H54 (cell line): Measurements from ENCODE around the gene LILRA2.
"Not testable (repeated sequence)": the region's sequence is repeated elsewhere in the genome, so short reads cannot be mapped to it uniquely, and the experiment has no call there.

Experiments used
- DNase-seq: peaks from one replicate; pipeline ENCODE4 v3.0.0; 2011; ENCODE audit warnings: low spot score, mixed read lengths; ENCODE audit not compliant: insufficient read length
- FAIRE-seq: peaks from 3 replicates; lab custom pipeline; 2011; peaks lifted over from hg19 to GRCh38; lab: Jason Lieb, UNC
- POLR2A ChIP-seq: IDR thresholded peaks from 2 replicates; pipeline ENCODE4 v1.6.1; 2011; ENCODE audit warnings: low read depth, mild to moderate bottlenecking, low read length

Gene LILRA2

GRCh38 chr19:54576411-54576976, 2.9 kb downstream of the LILRA2 start:
- FAIRE-seq: no peak
- no peak for TF ChIP-seq POLR2A
- DNase-seq: no peak

- no peak for FAIRE-seq
- DNase-seq: no peak
- TF ChIP-seq POLR2A: no peak
These were observed 3.7 kb downstream of the LILRA2 start for GRCh38 chr19:54577334-54577733.

- DNase-seq, FAIRE-seq: not testable (repeated sequence)
These were observed 4.7 kb downstream of the LILRA2 start for GRCh38 chr19:54578268-54578667.

- DNase-seq (no peak), FAIRE-seq (no peak)
- TF ChIP-seq POLR2A: no peak
These were observed 12.8 kb downstream of the LILRA2 start for GRCh38 chr19:54586397-54586796.

GRCh38 chr19:54587026-54587425, 13.4 kb downstream of the LILRA2 start:
- no peak for DNase-seq
- TF ChIP-seq POLR2A: no peak
- FAIRE-seq: no peak

- DNase-seq, FAIRE-seq: not testable (repeated sequence)
These were observed 19.9 kb downstream of the LILRA2 start, which contains the start of gene LILRA1 for GRCh38 chr19:54593445-54593844. Gene LILRA1, plus strand, starts transcription at chr19:54593632. Its CDS starts 613 bp downstream, at chr19:54594245.

GRCh38 chr19:54593931-54594626, 20.5 kb downstream of the LILRA2 start:
- DNase-seq, FAIRE-seq: not testable (repeated sequence)

GRCh38 chr19:54594737-54595136, 21.1 kb downstream of the LILRA2 start:
- no peak for FAIRE-seq
- no peak for TF ChIP-seq POLR2A

GRCh38 chr19:54595680-54596436, 22.3 kb downstream of the LILRA2 start:
- not testable (repeated sequence) for DNase-seq, FAIRE-seq

More at GRCh38 chr19:54594737-54595136, 21.1 kb downstream of the LILRA2 start:
- DNase-seq: no peak

- TF ChIP-seq POLR2A: no peak
- no peak for DNase-seq
- no peak for FAIRE-seq
These were observed 26.6 kb downstream of the LILRA2 start for GRCh38 chr19:54600212-54600611.

- TF ChIP-seq POLR2A: no peak
- FAIRE-seq: no peak
These were observed 32.6 kb downstream of the LILRA2 start for GRCh38 chr19:54606230-54606629.

GRCh38 chr19:54606891-54607784, 33.5 kb downstream of the LILRA2 start:
- no peak for TF ChIP-seq POLR2A
- DNase-seq (no peak), FAIRE-seq (no peak)

More at GRCh38 chr19:54606230-54606629, 32.6 kb downstream of the LILRA2 start:
- DNase-seq: no peak

- TF ChIP-seq POLR2A: no peak
- no peak for FAIRE-seq
- DNase-seq: no peak
These were observed 34.2 kb downstream of the LILRA2 start for GRCh38 chr19:54607785-54608150.
